Natural killer cell (primary cell): ENCODE results near the gene DACH2. TPM values are rescaled to one million over a fixed set of nuclear protein-coding genes. Genes with fewer than 3 reads are reported as not detected.

Source experiments
- ATAC-seq, 3 donors: fragments of 150-1000 bp in 2 of 3; fragments of 200-7000 bp in 1 of 3; cut with Tn5 transposase; 1 replicate in 1 of 3; 2 replicates in 2 of 3; pipeline ENCODE4 v1.10.0; 2021; ENCODE audit warnings: mild to moderate bottlenecking in 2 of 3, moderate library complexity in 2 of 3
- DNase-seq, 2 donors: peaks; one replicate each; pipeline versions ENCODE4 v3.0.0 to v3.0.0-alpha.2; 2013 to 2021; ENCODE audit warnings: mixed read lengths in 1 of 2
- H3K27ac ChIP-seq: one replicate; pipeline ENCODE4 v1.5.1; 2013; ENCODE audit warnings: mild to moderate bottlenecking, low read length
- H3K27me3 ChIP-seq: one replicate; pipeline ENCODE4 v1.6.1; 2013; ENCODE audit warnings: low read length; ENCODE audit not compliant: control insufficient read depth, insufficient read depth
- H3K36me3 ChIP-seq: one replicate; pipeline ENCODE4 v1.6.1; 2013; ENCODE audit warnings: low read length; ENCODE audit not compliant: control insufficient read depth, insufficient read depth
- H3K4me1 ChIP-seq: one replicate; pipeline ENCODE4 v1.6.1; 2013; ENCODE audit warnings: low read length; ENCODE audit not compliant: control insufficient read depth, insufficient read depth
- H3K4me3 ChIP-seq: one replicate; pipeline ENCODE4 v1.5.1; 2013; ENCODE audit warnings: low read length
- H3K9me3 ChIP-seq: one replicate; pipeline ENCODE4 v1.6.1; 2013; ENCODE audit warnings: low read length; ENCODE audit not compliant: control insufficient read depth, insufficient read depth
- H3K27ac Mint-ChIP-seq, 2 donors: one replicate each; pipeline ENCODE4 v1.8.0; 2022; ENCODE audit warnings: mild to moderate bottlenecking in 2 of 2, mixed read lengths in 2 of 2, moderate library complexity in 1 of 2
- H3K27me3 Mint-ChIP-seq, 2 donors: one replicate each; pipeline ENCODE4 v1.8.0; 2022; ENCODE audit warnings: low read depth in 2 of 2, mixed read lengths in 2 of 2
- H3K36me3 Mint-ChIP-seq: one replicate; pipeline ENCODE4 v1.8.0; 2022; ENCODE audit warnings: mixed read lengths
- H3K4me1 Mint-ChIP-seq, 2 donors: one replicate each; pipeline ENCODE4 v1.8.0; 2022; ENCODE audit warnings: mixed read lengths in 2 of 2
- H3K4me3 Mint-ChIP-seq: one replicate; pipeline ENCODE4 v1.8.0; 2022; ENCODE audit warnings: mild to moderate bottlenecking, moderate library complexity, mixed read lengths
- H3K9me3 Mint-ChIP-seq, 2 donors: one replicate each; pipeline ENCODE4 v1.8.0; 2022; ENCODE audit warnings: mixed read lengths in 2 of 2
- CTCF ChIP-seq: fragments of 200-600 bp; IDR thresholded peaks from one replicate; pipeline ENCODE4 v1.8.0; 2022; ENCODE audit warnings: antibody characterized with exemption
- WGBS: methylation state at CpG from one replicate; pipeline ENCODE4 v1.1.7; 2013; ENCODE audit warnings: missing lambda C conversion rate; ENCODE audit not compliant: insufficient coverage; 5-methylcytosine and 5-hydroxymethylcytosine counted together
- intact Hi-C: fragments of 100-400 bp; cut with micrococcal nuclease; formaldehyde crosslinking; loops from one replicate; pipeline ENCODE4 v1.14.2; 2022
- total RNA-seq, 4 donors: library from RNA; stranded (reverse); fragments of 120-200 nt in 1 of 4; gene quantifications; one replicate each; pipeline versions ENCODE4 v1.2.3 to v1.2.4, GENCODE V29; 2013 to 2022

DACH2 gene
- not detected for total RNA-seq
- 0.02 TPM for total RNA-seq (2013)

GRCh38 chrX:86148024-86148511 is at the start of gene DACH2:
DACH2 (plus strand) TSS chrX:86148451.
- DNase-seq, result peak in 1 of 2 donors; percentile 38
- Mint-ChIP-seq H3K27ac (no peak within 1 kb of the TSS), H3K4me1 (peaks cover 10 to 11% of the 10 kb centered on the region in 2 donors), H3K27me3 (peaks cover 21 to 26% of the 10 kb centered on the region in 2 donors), H3K9me3 (peaks cover 0 to 2% of the 10 kb centered on the region in 2 donors), H3K36me3 (no peaks in the 10 kb centered on the region), H3K4me3 (peak within 1 kb of the TSS; percentile 75)
- intact Hi-C loops, result no loop called here
- ATAC-seq, result peak; percentile 24 to 78 (median 53)
- no peak for TF ChIP-seq CTCF
- Histone ChIP-seq H3K27ac (no peak within 1 kb of the TSS), H3K4me1 (peaks cover 18% of the 10 kb centered on the region), H3K27me3 (no peaks in the 10 kb centered on the region), H3K9me3 (no peaks in the 10 kb centered on the region), H3K36me3 (no peaks in the 10 kb centered on the region), H3K4me3 (no peak within 1 kb of the TSS)
- 2% methylated on average over 30 of the region's 34 CpGs for WGBS

- Mint-ChIP-seq H3K27ac (no peak overlapping the region), H3K9me3 (no peaks in the 10 kb centered on the region), H3K4me3 (no peak overlapping the region), H3K27me3 (peaks cover 0 to 4% of the 10 kb centered on the region in 2 donors), H3K36me3 (no peaks in the 10 kb centered on the region), H3K4me1 (no peaks in the 10 kb centered on the region)
- no peak overlapping the region for H3K4me3 ChIP-seq
- TF ChIP-seq CTCF, result no peak
- no peaks in the 10 kb centered on the region for H3K9me3 ChIP-seq
- ATAC-seq, result no peak
- no peaks in the 10 kb centered on the region for H3K27me3 ChIP-seq
- no peaks in the 10 kb centered on the region for H3K4me1 ChIP-seq
- no peak for DNase-seq
- intact Hi-C loops, result no loop called here
- WGBS, result 85% methylated on average over 2 of the region's 2 CpGs
- H3K27ac ChIP-seq, result no peak overlapping the region
- no peaks in the 10 kb centered on the region for H3K36me3 ChIP-seq
These were observed 45.9 kb upstream of the DACH2 start for GRCh38 chrX:86102341-86102740.

- H3K4me1 ChIP-seq, result no peaks in the 10 kb centered on the region
- H3K36me3 ChIP-seq, result no peaks in the 10 kb centered on the region
- no peak for TF ChIP-seq CTCF
- Mint-ChIP-seq H3K27me3 (peaks cover 4 to 6% of the 10 kb centered on the region in 2 donors), H3K4me3 (no peak overlapping the region), H3K36me3 (no peaks in the 10 kb centered on the region), H3K4me1 (no peaks in the 10 kb centered on the region), H3K27ac (no peak overlapping the region), H3K9me3 (no peaks in the 10 kb centered on the region)
- no peaks in the 10 kb centered on the region for H3K27me3 ChIP-seq
- 70% methylated on average over 1 of the region's 1 CpG for WGBS
- no peak overlapping the region for H3K27ac ChIP-seq
- ATAC-seq (no peak), DNase-seq (no peak)
- no peaks in the 10 kb centered on the region for H3K9me3 ChIP-seq
- no peak overlapping the region for H3K4me3 ChIP-seq
- intact Hi-C loops, result no loop called here
These were observed 45.2 kb upstream of the DACH2 start for GRCh38 chrX:86103061-86103460.

GRCh38 chrX:86104526-86104925 is 43.7 kb upstream of the DACH2 start:
- Mint-ChIP-seq H3K4me3 (no peak overlapping the region), H3K9me3 (no peaks in the 10 kb centered on the region), H3K36me3 (no peaks in the 10 kb centered on the region), H3K27me3 (peaks cover 4 to 20% of the 10 kb centered on the region in 2 donors), H3K27ac (no peak overlapping the region), H3K4me1 (no peaks in the 10 kb centered on the region)
- Histone ChIP-seq H3K27ac (no peak overlapping the region), H3K36me3 (no peaks in the 10 kb centered on the region), H3K9me3 (no peaks in the 10 kb centered on the region), H3K4me1 (no peaks in the 10 kb centered on the region), H3K4me3 (no peak overlapping the region), H3K27me3 (no peaks in the 10 kb centered on the region)
- ATAC-seq, result no peak
- WGBS, result no CpG with 5 or more reads among the region's 1 CpG
- TF ChIP-seq CTCF, result no peak
- intact Hi-C loops, result no loop called here
- DNase-seq, result no peak
